ENCODE data around the gene CACNA2D3.

CACNA2D3 gene

GRCh38 chr3:54863786-54864185, 741.4 kb downstream of the CACNA2D3 start:
- DNase-seq = no peak

GRCh38 chr3:54865316-54865715, 743.0 kb downstream of the CACNA2D3 start:
- no peak for DNase-seq

GRCh38 chr3:54866251-54866650, 743.9 kb downstream of the CACNA2D3 start:
- DNase-seq = no peak

DNA sequence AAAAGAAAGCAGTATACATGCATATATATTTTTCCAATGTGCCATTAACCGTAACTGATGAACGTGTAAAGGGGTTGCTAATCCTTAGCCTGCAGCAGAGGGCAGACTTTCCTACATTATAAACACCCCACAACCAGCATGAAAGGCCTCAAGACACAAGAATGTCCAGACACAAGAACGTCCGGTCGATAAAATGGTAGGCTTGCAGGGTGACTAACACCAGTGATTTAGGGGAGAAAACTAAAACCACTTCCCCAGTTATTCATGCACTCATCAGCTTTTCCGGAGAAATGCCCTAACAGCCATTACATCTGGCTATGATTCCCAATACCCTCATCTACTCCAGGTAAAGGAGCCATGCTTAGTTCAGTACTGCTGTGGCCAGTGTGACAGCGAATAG, 748.1 kb downstream of the CACNA2D3 start:
- no peak for DNase-seq

GRCh38 chr3:54871867-54872266, 749.5 kb downstream of the CACNA2D3 start:
- DNase-seq = no peak

DNA sequence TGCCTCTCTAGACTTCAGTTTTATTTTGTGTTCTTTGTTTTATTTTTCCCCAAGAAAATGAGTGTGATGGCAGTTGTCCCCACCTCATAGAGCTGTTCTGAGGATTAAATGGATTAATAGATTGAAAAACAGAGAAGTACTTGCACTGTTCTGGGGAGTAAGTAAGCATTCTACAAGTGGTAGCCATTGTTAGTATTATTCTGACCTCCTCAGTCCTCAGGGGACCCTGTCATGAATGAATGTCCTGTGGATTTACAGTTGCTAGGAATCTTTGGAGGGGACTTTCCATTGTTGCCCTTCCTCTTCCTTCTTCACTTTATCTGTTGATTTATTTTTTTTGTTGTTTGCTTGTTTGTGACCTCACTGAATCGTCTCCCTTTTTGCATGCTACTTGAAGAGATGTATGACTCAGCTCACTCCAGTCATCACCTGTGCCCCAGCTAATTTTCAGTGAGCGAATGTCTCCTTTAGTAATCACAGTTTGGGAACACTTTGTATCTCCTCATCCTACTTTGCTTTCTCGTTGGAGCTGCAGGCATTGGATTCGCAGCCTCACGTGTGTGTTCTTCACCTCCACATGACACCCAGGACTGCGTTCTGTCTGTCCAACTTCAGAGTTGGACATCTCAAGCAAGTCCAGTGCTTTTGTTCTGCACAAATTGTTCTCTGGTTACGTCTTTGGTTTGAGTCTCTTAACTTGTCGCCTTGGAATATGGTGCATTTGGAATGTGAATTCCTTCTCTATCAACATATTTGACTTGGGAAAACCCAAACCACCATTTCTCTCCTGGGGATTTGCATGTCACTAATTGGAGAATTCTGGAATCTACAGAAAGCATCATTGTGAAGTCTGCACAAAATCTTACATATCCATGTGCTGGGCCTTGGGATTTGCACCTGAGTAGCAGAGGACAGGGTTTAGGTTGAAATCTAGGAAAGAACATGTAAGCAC, 751.0 kb downstream of the CACNA2D3 start:
- no peak for DNase-seq

- DNase-seq = no peak
Observed at GRCh38 chr3:54874816-54875556, 752.6 kb downstream of the CACNA2D3 start.

- no peak for DNase-seq
Observed at GRCh38 chr3:54875596-54876268, 753.4 kb downstream of the CACNA2D3 start.

DNA sequence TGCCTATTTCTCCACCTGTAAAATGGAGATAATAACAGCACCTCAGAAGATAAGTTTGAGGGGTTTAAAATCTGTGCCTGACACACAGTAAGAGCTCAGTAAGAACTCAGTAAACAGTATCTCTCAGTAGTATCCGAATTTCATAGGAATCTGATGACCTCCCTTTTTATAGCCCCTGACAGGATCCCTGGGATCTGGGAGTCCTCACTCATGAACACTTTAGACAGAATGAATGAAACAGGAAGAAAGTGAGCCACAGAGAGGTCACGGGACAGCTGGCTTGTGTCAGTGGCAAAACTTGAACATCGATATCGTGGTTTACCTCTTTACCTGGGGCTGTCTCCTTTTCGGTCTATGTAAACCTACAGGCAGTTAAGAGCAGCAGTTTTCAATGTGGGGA, 754.3 kb downstream of the CACNA2D3 start:
- no peak for DNase-seq

DNA sequence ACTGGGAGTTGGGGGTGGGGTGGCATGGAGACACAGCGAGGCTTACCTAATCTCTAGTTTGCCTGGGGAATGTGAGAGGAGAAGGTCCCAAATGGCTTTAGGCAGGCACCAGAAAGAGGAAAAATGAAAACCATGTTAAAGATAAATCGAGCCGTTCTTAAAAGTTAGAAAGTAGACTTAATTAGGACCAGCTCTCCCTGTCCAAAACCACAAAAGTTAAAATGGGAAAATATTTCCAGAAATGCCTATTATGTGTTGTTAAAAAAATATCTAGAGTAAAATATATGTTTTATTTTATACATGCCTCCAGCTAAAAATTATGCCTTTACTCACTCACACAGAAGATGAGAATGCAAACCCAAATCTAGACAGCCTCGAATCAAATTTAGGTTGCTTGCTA, 755.4 kb downstream of the CACNA2D3 start:
- no peak for DNase-seq

- no peak for DNase-seq
Observed at GRCh38 chr3:54878145-54878544, 755.8 kb downstream of the CACNA2D3 start.

DNA sequence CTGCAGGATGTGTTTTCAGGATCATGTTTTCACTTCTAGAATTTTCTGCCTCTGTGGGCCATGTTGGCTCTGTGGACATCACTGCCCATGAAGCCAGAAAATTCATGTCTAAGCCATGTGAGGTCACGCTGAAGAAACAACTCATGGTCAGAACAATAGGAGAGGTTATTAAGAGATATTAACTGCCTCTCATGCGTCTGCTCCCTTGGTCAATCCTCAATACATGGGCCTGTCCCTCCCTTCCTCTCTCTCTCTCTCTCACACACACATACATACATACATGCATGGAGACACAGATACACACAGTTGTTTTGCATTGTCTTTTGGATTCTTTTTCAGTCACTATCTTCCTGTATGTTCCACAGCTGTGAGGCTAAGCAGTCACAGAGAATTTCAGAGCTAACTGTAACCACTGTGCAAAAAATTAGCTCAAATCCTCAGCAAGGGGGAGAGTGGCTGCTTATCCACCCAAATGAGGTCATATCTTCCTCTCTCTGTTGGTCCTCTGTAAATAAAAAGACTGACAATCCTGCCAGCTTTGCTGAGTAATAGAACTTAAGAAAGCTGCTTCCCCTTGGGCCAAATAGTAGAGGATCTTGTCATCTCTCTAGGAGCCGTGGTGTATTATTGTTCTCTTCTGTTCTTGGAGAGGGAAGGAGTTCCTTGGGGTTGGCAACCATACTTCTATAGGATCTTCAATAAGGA, 759.9 kb downstream of the CACNA2D3 start:
- DNase-seq = no peak

DNA sequence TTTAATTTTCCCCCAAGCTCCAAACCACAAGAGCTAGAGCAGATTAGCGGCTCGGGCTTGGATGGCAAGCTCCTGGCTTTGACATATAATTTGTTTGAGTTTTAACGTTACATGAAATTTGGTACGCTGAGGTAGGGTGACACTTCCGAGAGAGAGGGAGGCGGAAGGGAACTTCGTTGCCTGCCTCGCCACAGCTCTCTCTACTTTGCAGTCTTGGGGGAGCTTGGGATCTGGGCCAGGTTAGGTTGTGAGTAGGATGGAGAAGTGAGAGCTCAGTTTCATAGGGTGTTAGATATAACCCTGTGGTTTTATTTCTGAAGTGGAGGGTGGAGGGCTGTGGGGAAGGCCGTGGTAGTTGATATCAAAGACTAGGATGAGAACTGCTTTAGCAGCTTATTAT, 765.8 kb downstream of the CACNA2D3 start:
- DNase-seq = no peak

- DNase-seq = no peak
Observed at GRCh38 chr3:54888873-54889272, 766.5 kb downstream of the CACNA2D3 start.

DNA sequence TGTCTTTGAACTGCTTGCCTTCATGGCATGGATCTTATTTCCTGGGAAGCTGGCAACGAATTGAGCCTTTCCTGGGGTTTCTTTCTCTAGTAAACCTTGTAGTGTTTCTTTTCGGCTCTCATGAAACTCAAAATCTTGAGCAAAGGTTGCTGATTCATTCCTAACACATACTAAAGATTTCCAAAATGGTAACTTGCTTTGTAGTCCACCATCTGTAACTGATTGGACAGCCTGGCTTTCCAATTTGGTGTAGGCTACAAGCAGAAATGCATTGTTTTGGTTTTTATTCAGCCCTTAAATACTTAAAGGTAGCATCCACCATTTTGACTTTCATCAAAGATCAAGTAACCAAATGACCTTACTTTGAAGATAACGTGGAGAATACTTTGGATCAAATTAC, 767.4 kb downstream of the CACNA2D3 start:
- DNase-seq = no peak

- DNase-seq = no peak
Observed at GRCh38 chr3:54891540-54891897, 769.2 kb downstream of the CACNA2D3 start.

DNA sequence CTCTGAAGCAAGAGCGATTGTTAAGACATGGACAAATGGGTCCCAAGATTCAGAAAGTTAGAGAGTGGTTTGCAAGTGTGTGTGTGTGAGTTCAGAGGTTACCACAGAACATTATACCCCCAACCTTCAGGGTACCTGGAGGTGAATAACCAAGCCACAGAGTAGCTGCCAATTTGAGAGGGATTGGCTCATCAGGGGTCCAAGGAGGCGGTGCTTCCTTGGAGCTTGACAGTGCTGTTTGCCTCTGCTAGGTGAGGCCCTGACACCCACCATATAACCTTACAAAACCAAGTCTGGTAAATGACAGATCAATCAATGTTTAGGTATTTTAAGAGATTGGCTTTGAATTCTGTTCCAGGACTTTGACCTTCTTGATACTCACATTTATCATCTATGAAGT, 769.8 kb downstream of the CACNA2D3 start:
- DNase-seq = no peak

GRCh38 chr3:54895613-54896012, 773.3 kb downstream of the CACNA2D3 start:
- DNase-seq = no peak

GRCh38 chr3:54897028-54897711, 774.8 kb downstream of the CACNA2D3 start:
- no peak for DNase-seq

DNA sequence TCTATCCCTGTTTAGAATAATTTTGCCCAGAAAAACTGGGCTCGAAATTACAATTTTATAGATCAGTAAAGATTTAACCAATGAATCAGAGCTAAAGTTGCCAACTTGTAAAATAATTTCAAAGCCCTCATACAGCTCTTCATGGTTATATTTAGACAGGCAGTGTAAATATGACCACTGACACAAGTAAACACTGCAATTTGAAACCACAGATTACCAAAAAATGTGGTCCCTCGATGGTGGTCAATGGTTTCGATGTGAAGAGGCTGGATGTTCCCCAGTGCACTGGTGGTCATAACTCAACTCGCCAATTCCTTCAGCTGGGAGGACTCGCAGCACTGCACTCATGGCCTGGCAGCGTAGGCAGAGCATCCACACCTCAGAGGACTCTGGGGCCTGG, 776.9 kb downstream of the CACNA2D3 start:
- DNase-seq = no peak

DNA sequence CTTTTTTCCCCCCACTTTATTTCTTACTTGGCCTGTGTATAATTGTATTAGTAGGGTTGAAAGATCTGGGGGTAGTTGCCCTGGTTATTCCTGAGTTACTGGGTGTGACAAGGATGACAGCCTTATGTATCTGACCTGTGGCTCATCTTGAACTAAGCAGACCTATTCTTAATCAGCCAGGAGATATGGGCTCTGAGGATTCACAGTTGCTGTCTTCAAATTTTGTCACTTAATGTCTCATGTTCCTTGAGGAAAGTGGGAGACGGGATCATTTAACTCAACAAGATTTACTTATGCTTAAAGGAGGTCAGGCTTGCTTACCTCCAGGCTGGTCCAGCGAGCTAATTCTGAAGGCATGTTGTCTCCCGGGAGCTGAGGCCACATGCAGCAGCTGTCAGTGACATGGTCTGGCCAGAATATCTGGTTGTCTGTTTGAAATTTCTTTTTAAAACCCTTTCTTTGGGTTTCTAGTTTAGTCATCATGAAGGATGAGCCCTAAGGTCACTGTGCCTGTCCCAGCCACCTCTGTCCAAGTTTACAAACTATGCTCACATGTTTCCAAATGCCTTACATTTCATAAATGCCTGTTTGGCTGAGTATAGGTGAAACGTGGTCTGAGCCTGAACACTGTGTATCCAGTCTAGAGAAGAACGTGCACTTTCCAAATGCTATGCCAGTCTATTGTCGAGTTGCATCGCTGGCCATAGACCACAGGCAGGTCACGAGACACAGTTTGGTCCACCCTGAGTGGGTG, 778.7 kb downstream of the CACNA2D3 start:
- DNase-seq = no peak

Data from CD4-positive, alpha-beta T cell treated with Interferon gamma for 1 hour (primary cell).